ENCODE results near the gene GCN1. TPM values are rescaled to one million over a fixed set of nuclear protein-coding genes. Genes with fewer than 3 reads are reported as not detected.

The GCN1 gene
- total and polyA plus RNA-seq, 10 donors = 10.4 to 131 (median 95.5) TPM

Small RNA genes lying within 50 kb of the gene (microRNA-seq; reads per million reads assigned to microRNA genes)
- gene MIR4498 = 0 to 0.57 (median 0.36) reads per million in 3 donors

Small RNA genes lying within 50 kb of the gene (small RNA-seq; reads per million reads assigned to genes)
- 0 reads per million in 4 donors for gene MIR4498

Other genes starting within 250 kb of the GCN1 start
- 10 to 100 TPM in 2 of 7 donors, 1 to 10 TPM in 5; 4.5 to 16.0 (median 9.8) TPM for gene BICDL1, start 205.5 kb downstream of the GCN1 start, total RNA-seq
- 1 to 10 TPM; 5.8 to 9.0 (median 7.0) TPM for gene BICDL1, start 205.5 kb downstream of the GCN1 start, polyA plus RNA-seq
- gene RAB35, start 78.0 kb downstream of the GCN1 start, total RNA-seq = 10 to 100 TPM; 25.7 to 69.8 (median 58.4) TPM
- 10 to 100 TPM; 14.8 to 40.1 (median 16.9) TPM for gene RAB35, start 78.0 kb downstream of the GCN1 start, polyA plus RNA-seq
- gene RPLP0, start 6.4 kb upstream of the GCN1 start, total RNA-seq = 1,000 to 10,000 TPM; 1,023 to 1,741 (median 1,286) TPM
- gene RPLP0, start 6.4 kb upstream of the GCN1 start, polyA plus RNA-seq = 1,000 to 10,000 TPM; 3,423 to 5,071 (median 3,908) TPM
- gene PXN, start 71.0 kb upstream of the GCN1 start, total RNA-seq = 100 to 1,000 TPM in 5 of 7 donors, 10 to 100 TPM in 2; 91.8 to 161 (median 149) TPM
- 10 to 100 TPM; 22.3 to 49.8 (median 35.6) TPM for gene PXN, start 71.0 kb upstream of the GCN1 start, polyA plus RNA-seq
- over 10,000 TPM in 4 of 7 donors, under 1 TPM in 3; under 0.01 to 20,748 (median 15,186) TPM for gene RNU4-2, start 97.2 kb upstream of the GCN1 start, total RNA-seq
- gene RNU4-2, start 97.2 kb upstream of the GCN1 start, polyA plus RNA-seq = not detected
- gene RNU4-1, start 98.5 kb upstream of the GCN1 start, total RNA-seq = 1,000 to 10,000 TPM in 4 of 7 donors, under 1 TPM in 2, not detected in 1; under 0.01 to 7,358 (median 2,736) TPM
- not detected for gene RNU4-1, start 98.5 kb upstream of the GCN1 start, polyA plus RNA-seq
- gene SIRT4, start 107.6 kb upstream of the GCN1 start, total RNA-seq = 1 to 10 TPM in 6 of 7 donors, under 1 TPM in 1; 0.66 to 2.6 (median 1.7) TPM
- 1 to 10 TPM; 1.2 to 1.4 (median 1.3) TPM for gene SIRT4, start 107.6 kb upstream of the GCN1 start, polyA plus RNA-seq
- gene PLA2G1B, start 133.1 kb upstream of the GCN1 start, total RNA-seq = 1 to 10 TPM in 3 of 7 donors, not detected in 4; 1.1 to 1.9 (median 1.4) TPM
- under 1 TPM; 0.29 to 0.83 (median 0.56) TPM for gene PLA2G1B, start 133.1 kb upstream of the GCN1 start, polyA plus RNA-seq
- under 1 TPM in 1 of 7 donors, not detected in 6; 0.35 TPM for gene MSI1, start 174.4 kb upstream of the GCN1 start, total RNA-seq
- gene MSI1, start 174.4 kb upstream of the GCN1 start, polyA plus RNA-seq = under 1 TPM in 2 of 3 donors, not detected in 1; 0.02 to 0.03 TPM
- 100 to 1,000 TPM; 182 to 427 (median 190) TPM for gene COX6A1, start 243.4 kb upstream of the GCN1 start, total RNA-seq
- 100 to 1,000 TPM; 382 to 551 (median 480) TPM for gene COX6A1, start 243.4 kb upstream of the GCN1 start, polyA plus RNA-seq

Measured in spleen (tissue), 11 donors.